CD4-positive, alpha-beta T cell treated with Interferon gamma for 1 hour (primary cell): ENCODE measurements around the gene SEC24C.
A peak's percentile ranks its signal among the peaks of the same experiment; 100 is the strongest.

Source experiments
- DNase-seq: peaks from one replicate; pipeline ENCODE4 v3.0.0-alpha.2; 2020

SEC24C gene

GRCh38 chr10:73796766-73797165, 52.6 kb downstream of the SEC24C start:
- no peak for DNase-seq

GRCh38 chr10:73797324-73798025, 53.3 kb downstream of the SEC24C start:
- DNase-seq = no peak

GRCh38 chr10:73798087-73798486, 53.9 kb downstream of the SEC24C start:
- DNase-seq = no peak

GRCh38 chr10:73798927-73799560, 54.9 kb downstream of the SEC24C start:
- DNase-seq = no peak

- no peak for DNase-seq
These were observed 55.9 kb downstream of the SEC24C start for GRCh38 chr10:73799899-73800559.

- no peak for DNase-seq
These were observed 56.5 kb downstream of the SEC24C start for GRCh38 chr10:73800560-73801252.

- no peak for DNase-seq
These were observed 57.0 kb downstream of the SEC24C start for GRCh38 chr10:73801253-73801590.

- DNase-seq = no peak
These were observed 58.3 kb downstream of the SEC24C start for GRCh38 chr10:73802276-73802991.

- no peak for DNase-seq
These were observed 59.6 kb downstream of the SEC24C start for GRCh38 chr10:73803680-73804286.

- DNase-seq = no peak
These were observed 62.2 kb downstream of the SEC24C start for GRCh38 chr10:73806176-73806950.

GRCh38 chr10:73807471-73807870, 63.3 kb downstream of the SEC24C start:
- no peak for DNase-seq

- DNase-seq = no peak
These were observed 64.0 kb downstream of the SEC24C start for GRCh38 chr10:73808021-73808815.

GRCh38 chr10:73809061-73809818, 65.1 kb downstream of the SEC24C start:
- DNase-seq = no peak

GRCh38 chr10:73810358-73810734, 66.2 kb downstream of the SEC24C start:
- DNase-seq = no peak

GRCh38 chr10:73810735-73811465, 66.7 kb downstream of the SEC24C start:
- DNase-seq = peak; percentile 69

GRCh38 chr10:73812657-73813056, 68.5 kb downstream of the SEC24C start:
- no peak for DNase-seq

- no peak for DNase-seq
These were observed 69.2 kb downstream of the SEC24C start for GRCh38 chr10:73813333-73813732.

- DNase-seq = no peak
These were observed 70.2 kb downstream of the SEC24C start for GRCh38 chr10:73814276-73814895.
